GM12891 (cell line): ENCODE data around the gene RMI2.

Experiments used
- PAX5 ChIP-seq: IDR thresholded peaks from 2 replicates; pipeline ENCODE4 v1.6.1; 2011; ENCODE audit warnings: low read length, moderate library complexity, mild to moderate bottlenecking; ENCODE audit not compliant: insufficient read depth, severe bottlenecking
- POLR2A ChIP-seq: IDR thresholded peaks from 2 replicates; pipeline ENCODE4 v1.6.1; 2011; ENCODE audit warnings: low read depth, low read length, control low read depth
- POLR2AphosphoS5 ChIP-seq: IDR thresholded peaks from 2 replicates; pipeline ENCODE4 v1.6.1; 2011; ENCODE audit warnings: low read depth, low read length, control low read depth
- POU2F2 ChIP-seq: IDR thresholded peaks from 2 replicates; pipeline ENCODE4 v1.6.1; 2011; ENCODE audit warnings: low read depth, mild to moderate bottlenecking, control low read depth, low read length, moderate library complexity

DNA sequence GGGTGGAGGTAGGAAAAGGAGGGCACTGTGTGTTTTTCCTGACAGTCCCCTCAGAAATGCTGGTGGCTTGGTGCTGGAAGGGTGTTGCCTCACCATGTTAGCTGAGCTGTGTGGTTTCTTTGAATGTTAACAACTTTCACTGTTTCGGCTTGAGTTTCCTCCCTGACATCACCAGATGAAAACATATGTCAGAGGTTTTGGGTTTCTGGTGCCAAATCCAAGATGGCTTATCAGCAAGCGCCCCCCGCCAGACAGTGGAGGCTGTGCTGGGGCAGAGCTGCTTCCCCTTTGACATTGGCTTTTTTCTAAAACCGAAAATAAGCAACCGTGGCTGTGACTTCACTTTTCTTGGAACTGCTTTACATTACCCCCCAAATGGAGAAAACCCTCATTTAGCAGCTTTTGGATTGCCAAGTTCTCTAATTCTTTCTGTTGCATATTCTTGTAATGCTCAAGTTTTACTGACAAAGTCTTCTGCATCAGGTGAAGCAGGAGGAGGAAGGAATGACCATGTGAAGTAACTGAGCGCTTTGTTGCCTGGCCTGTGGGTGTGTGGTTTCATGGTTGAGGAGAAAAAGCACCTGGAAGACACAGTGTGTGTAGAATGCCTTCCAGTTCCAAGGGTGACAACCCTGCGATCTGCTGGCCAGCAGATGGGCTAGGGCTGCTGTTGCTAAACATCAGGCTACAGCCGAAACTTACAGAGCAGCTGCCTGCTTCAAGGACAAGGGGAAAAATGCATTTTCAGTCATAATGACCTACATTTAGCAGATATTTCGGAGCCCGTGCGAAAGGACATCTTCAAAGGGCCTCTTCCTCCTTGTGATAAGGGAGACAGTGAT, 9.7 kb downstream of the RMI2 start:
- TF ChIP-seq PAX5 (no peak), POLR2AphosphoS5 (peak; percentile 44; the same call in 1 of the 2 replicates), POLR2A (no peak; the same call in 1 of the 2 replicates), POU2F2 (0 out of 2 replicates have a peak, but pooled peaks have one; percentile 24)
